Astrocyte (in vitro differentiated cells and primary cell): ENCODE data around the gene SDF2.

Source experiments
- CTCF ChIP-seq: IDR thresholded peaks from 2 replicates; pipeline ENCODE4 v1.5.1; 2011; ENCODE audit warnings: low read depth, mild to moderate bottlenecking, inconsistent platforms, low read length, moderate library complexity; ENCODE audit not compliant: insufficient read depth
- EZH2 ChIP-seq: IDR thresholded peaks from 2 replicates; pipeline ENCODE4 v1.6.1; 2012; ENCODE audit warnings: mild to moderate bottlenecking, low read length, inconsistent platforms; ENCODE audit not compliant: insufficient read depth

GRCh38 chr17:28684963-28685362, 23.3 kb upstream of the SDF2 start:
- TF ChIP-seq CTCF: no peak
- no peak for TF ChIP-seq EZH2
